Non-pigmented ciliary epithelial cell (primary cell): ENCODE results near the gene WWOX.
"Not testable (repeated sequence)": the region's sequence is repeated elsewhere in the genome, so short reads cannot be mapped to it uniquely, and the experiment has no call there.

ENCODE experiments used
- DNase-seq: peaks from one replicate; pipeline ENCODE4 v3.0.0-alpha.2; 2010; ENCODE audit warnings: low read depth

The WWOX gene

GRCh38 chr16:79217375-79218011 is 1118.0 kb downstream of the WWOX start:
- no peak for DNase-seq

- DNase-seq = no peak
Observed at GRCh38 chr16:79218351-79218750, 1118.9 kb downstream of the WWOX start.

GRCh38 chr16:79225994-79226393 is 1126.5 kb downstream of the WWOX start:
- DNase-seq = not testable (repeated sequence)

GRCh38 chr16:79229361-79229760 is 1129.9 kb downstream of the WWOX start:
- DNase-seq = no peak

DNA sequence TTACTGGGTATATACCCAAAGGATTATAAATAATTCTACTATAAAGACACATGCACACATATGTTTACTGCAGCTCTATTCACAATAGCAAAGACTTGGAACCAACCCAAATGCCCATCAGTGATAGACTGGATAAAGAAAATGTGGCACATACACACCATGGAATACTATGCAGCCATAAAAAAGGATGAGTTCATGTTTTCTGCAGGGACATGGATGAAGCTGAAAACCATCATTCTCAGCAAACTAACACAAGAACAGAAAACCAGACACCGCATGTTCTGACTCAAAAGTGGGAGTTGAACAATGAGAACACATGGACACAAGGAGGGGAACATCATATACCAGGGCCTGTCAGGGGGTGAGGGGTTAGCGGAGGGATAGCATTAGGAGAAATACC is 1146.2 kb downstream of the WWOX start:
- not testable (repeated sequence) for DNase-seq

GRCh38 chr16:79247386-79247785 is 1147.9 kb downstream of the WWOX start:
- DNase-seq = no peak

GRCh38 chr16:79248351-79248750 is 1148.9 kb downstream of the WWOX start:
- DNase-seq = no peak

GRCh38 chr16:79250502-79251098 is 1151.1 kb downstream of the WWOX start:
- no peak for DNase-seq

- no peak for DNase-seq
Observed at GRCh38 chr16:79253100-79253631, 1153.7 kb downstream of the WWOX start.

DNA sequence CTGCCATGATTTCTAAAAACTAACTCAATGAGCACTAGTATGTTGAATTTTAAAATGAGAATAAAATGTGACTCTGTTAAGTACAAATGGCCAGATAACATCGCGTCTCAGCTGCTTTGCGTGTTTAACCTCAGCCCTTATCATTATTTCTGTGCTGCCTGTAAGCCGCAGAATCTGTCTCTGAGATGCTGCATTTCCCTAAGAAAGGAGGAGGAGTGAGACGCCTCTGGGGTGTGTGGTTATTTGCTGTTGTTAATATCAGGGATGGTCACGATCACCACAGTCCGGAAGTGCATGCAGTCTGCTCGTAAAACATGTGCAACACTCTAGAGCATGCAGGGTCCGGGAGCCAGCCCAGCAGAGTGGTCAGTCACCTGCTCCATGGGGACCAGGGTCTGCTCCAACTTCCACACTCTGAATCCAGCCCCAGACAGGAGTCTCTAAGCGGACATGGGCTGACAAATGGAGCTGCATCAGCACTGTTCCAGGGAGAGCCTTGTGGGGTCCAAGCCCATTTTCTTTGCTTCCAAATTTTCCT is 1158.6 kb downstream of the WWOX start:
- DNase-seq = no peak

GRCh38 chr16:79260890-79261289 is 1161.4 kb downstream of the WWOX start:
- not testable (repeated sequence) for DNase-seq

GRCh38 chr16:79261481-79261940 is 1162.1 kb downstream of the WWOX start:
- DNase-seq = no peak

DNA sequence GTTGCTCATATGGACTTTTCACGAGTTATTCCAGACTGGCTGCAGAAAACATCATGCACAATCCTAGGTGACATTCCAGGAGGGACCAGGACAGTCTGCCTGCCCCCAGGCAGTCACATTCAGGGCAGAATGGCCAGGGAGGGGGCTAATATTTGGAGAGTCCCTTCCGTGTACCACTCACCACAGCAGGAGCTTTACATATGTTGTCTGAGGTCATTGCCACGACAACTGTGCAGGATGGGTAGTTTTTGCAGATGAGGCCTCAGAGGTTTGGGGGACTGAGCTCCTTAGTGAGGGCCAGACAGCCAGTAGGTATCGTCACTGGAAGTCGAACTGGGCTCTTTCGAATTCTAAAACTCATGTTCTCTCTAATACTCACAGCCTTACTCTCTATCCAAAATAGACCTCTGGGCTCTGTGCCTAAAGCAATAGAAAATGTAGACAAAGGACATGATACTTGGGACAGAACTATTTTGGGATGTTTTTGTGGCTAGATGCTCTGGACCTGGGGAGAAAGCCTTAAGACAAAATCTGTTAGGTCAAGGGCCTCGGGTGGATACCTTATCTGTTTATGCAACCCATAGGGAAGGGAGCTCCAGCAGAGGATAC is 1162.6 kb downstream of the WWOX start:
- DNase-seq = no peak
